Activated T-cell treated with anti-CD3 and anti-CD28 coated beads, Interleukin-2, amount 50 U/mL, for 72 hours (primary cell): Measurements from ENCODE around the gene ZFPM1. TPM values are rescaled to one million over a fixed set of nuclear protein-coding genes. Genes with fewer than 3 reads are reported as not detected.

Source experiments
- ATAC-seq, 2 donors: fragments of 150-1000 bp; cut with Tn5 transposase; replicated peaks in 1 of 2; 2 replicates each; pipeline ENCODE4 v1.10.0; 2021; ENCODE audit warnings: moderate library complexity in 2 of 2, mild to moderate bottlenecking in 1 of 2
- DNase-seq, 2 donors: peaks; one replicate each; pipeline ENCODE4 v3.0.0; 2021 to 2022; ENCODE audit warnings: mixed read lengths in 1 of 2
- H3K27ac Mint-ChIP-seq: one replicate; pipeline ENCODE4 v1.8.0; 2022; ENCODE audit warnings: mild to moderate bottlenecking, moderate library complexity, mixed read lengths
- H3K27me3 Mint-ChIP-seq: one replicate; pipeline ENCODE4 v1.8.0; 2022; ENCODE audit warnings: low read depth, mixed read lengths
- H3K36me3 Mint-ChIP-seq, 2 donors: one replicate each; pipeline ENCODE4 v1.8.0; 2022; ENCODE audit warnings: mixed read lengths in 2 of 2, mild to moderate bottlenecking in 1 of 2; ENCODE audit not compliant: insufficient read depth in 2 of 2
- H3K4me1 Mint-ChIP-seq: one replicate; pipeline ENCODE4 v1.8.0; 2022; ENCODE audit warnings: low read depth, mixed read lengths
- H3K4me3 Mint-ChIP-seq, 2 donors: one replicate each; pipeline ENCODE4 v1.8.0; 2022; ENCODE audit warnings: mild to moderate bottlenecking in 2 of 2, mixed read lengths in 2 of 2, moderate library complexity in 2 of 2
- H3K9me3 Mint-ChIP-seq, 2 donors: one replicate each; pipeline ENCODE4 v1.8.0; 2022; ENCODE audit warnings: mixed read lengths in 2 of 2
- total RNA-seq, 2 donors: library from RNA; stranded (reverse); gene quantifications; one replicate each; pipeline ENCODE4 v1.2.3, GENCODE V29; 2022

Gene ZFPM1
- total RNA-seq, 2 donors from 2014 or later: 12.2 to 13.8 TPM

- Mint-ChIP-seq H3K27me3 (peaks cover under 1% of the 10 kb centered on the region), H3K4me3 (no peak overlapping the region), H3K9me3 (peaks cover 2 to 8% of the 10 kb centered on the region in 2 donors), H3K4me1 (peaks cover 16% of the 10 kb centered on the region), H3K27ac (no peak overlapping the region), H3K36me3 (peaks cover 2 to 3% of the 10 kb centered on the region in 2 donors)
- ATAC-seq (no peak), DNase-seq (no peak)
Observed at GRCh38 chr16:88552166-88552565, 99.1 kb downstream of the ZFPM1 start.

- ATAC-seq (no peak), DNase-seq (no peak)
- H3K27ac Mint-ChIP-seq: no peak overlapping the region
- H3K27me3 Mint-ChIP-seq: peaks cover 4% of the 10 kb centered on the region
- H3K36me3 Mint-ChIP-seq: peaks cover 2 to 3% of the 10 kb centered on the region in 2 donors
- H3K4me1 Mint-ChIP-seq: peaks cover 16% of the 10 kb centered on the region
- H3K9me3 Mint-ChIP-seq: peaks cover 2 to 9% of the 10 kb centered on the region in 2 donors
- no peak overlapping the region for H3K4me3 Mint-ChIP-seq
Observed at GRCh38 chr16:88552815-88553214, 99.7 kb downstream of the ZFPM1 start.

GRCh38 chr16:88553739-88554138, 100.7 kb downstream of the ZFPM1 start:
- Mint-ChIP-seq H3K27ac (no peak overlapping the region), H3K9me3 (peaks cover 2 to 9% of the 10 kb centered on the region in 2 donors), H3K27me3 (peaks cover 4% of the 10 kb centered on the region), H3K36me3 (peaks cover 2 to 3% of the 10 kb centered on the region in 2 donors), H3K4me3 (no peak overlapping the region), H3K4me1 (peaks cover 16% of the 10 kb centered on the region)
- ATAC-seq (no peak), DNase-seq (no peak)

- Mint-ChIP-seq H3K27me3 (peaks cover 4% of the 10 kb centered on the region), H3K9me3 (peaks cover 2 to 9% of the 10 kb centered on the region in 2 donors), H3K27ac (no peak overlapping the region), H3K4me3 (no peak overlapping the region), H3K4me1 (peaks cover 6% of the 10 kb centered on the region), H3K36me3 (peaks cover 2 to 3% of the 10 kb centered on the region in 2 donors)
- DNase-seq: no peak
- no peak for ATAC-seq
Observed at GRCh38 chr16:88554711-88555264, 101.7 kb downstream of the ZFPM1 start.

- Mint-ChIP-seq H3K36me3 (peaks cover 2 to 3% of the 10 kb centered on the region in 2 donors), H3K27me3 (peaks cover 4% of the 10 kb centered on the region), H3K4me3 (no peak overlapping the region), H3K9me3 (peaks cover 2 to 9% of the 10 kb centered on the region in 2 donors), H3K4me1 (no peaks in the 10 kb centered on the region), H3K27ac (no peak overlapping the region)
- DNase-seq: no peak
- ATAC-seq: no peak
Observed at GRCh38 chr16:88556294-88556988, 103.4 kb downstream of the ZFPM1 start.

- H3K27ac Mint-ChIP-seq: no peak overlapping the region
- peaks cover 4% of the 10 kb centered on the region for H3K4me1 Mint-ChIP-seq
- peaks cover 4% of the 10 kb centered on the region for H3K27me3 Mint-ChIP-seq
- ATAC-seq (peak in 1 of 2 donors; percentile 53), DNase-seq (no peak)
- H3K4me3 Mint-ChIP-seq: no peak overlapping the region
- H3K9me3 Mint-ChIP-seq: peaks cover 2 to 9% of the 10 kb centered on the region in 2 donors
- peaks cover 2 to 3% of the 10 kb centered on the region in 2 donors for H3K36me3 Mint-ChIP-seq
Observed at GRCh38 chr16:88558457-88559442, 105.7 kb downstream of the ZFPM1 start.

- peaks cover 2 to 3% of the 10 kb centered on the region in 2 donors for H3K36me3 Mint-ChIP-seq
- peaks cover 2 to 9% of the 10 kb centered on the region in 2 donors for H3K9me3 Mint-ChIP-seq
- H3K4me3 Mint-ChIP-seq: no peak overlapping the region
- DNase-seq (no peak), ATAC-seq (peak in 1 of 2 donors; percentile 63)
- H3K27ac Mint-ChIP-seq: no peak overlapping the region
- H3K27me3 Mint-ChIP-seq: peaks cover 4% of the 10 kb centered on the region
- H3K4me1 Mint-ChIP-seq: peaks cover 9% of the 10 kb centered on the region
Observed at GRCh38 chr16:88560714-88561484, 107.8 kb downstream of the ZFPM1 start.

- ATAC-seq (peak; percentile 19 to 25), DNase-seq (peak; percentile 44 to 50)
- H3K9me3 Mint-ChIP-seq: peaks cover 0 to 3% of the 10 kb centered on the region in 2 donors
- peak overlapping the region; percentile 20 to 40 for H3K4me3 Mint-ChIP-seq
- no peaks in the 10 kb centered on the region for H3K36me3 Mint-ChIP-seq
- H3K27ac Mint-ChIP-seq: no peak overlapping the region
- peaks cover 18% of the 10 kb centered on the region for H3K4me1 Mint-ChIP-seq
- H3K27me3 Mint-ChIP-seq: peaks cover 4% of the 10 kb centered on the region
Observed at GRCh38 chr16:88561485-88562359, 108.6 kb downstream of the ZFPM1 start.

GRCh38 chr16:88566158-88566557, 113.1 kb downstream of the ZFPM1 start:
- no peaks in the 10 kb centered on the region for H3K36me3 Mint-ChIP-seq
- peak; percentile 75 to 79 for DNase-seq
- H3K27me3 Mint-ChIP-seq: no peaks in the 10 kb centered on the region

GRCh38 chr16:88568710-88569613, 115.9 kb downstream of the ZFPM1 start:
- DNase-seq (no peak), ATAC-seq (no peak)
- Mint-ChIP-seq H3K4me3 (peak overlapping the region; percentile 92 to 93), H3K4me1 (peaks cover 55% of the 10 kb centered on the region), H3K36me3 (peaks cover 0 to 3% of the 10 kb centered on the region in 2 donors), H3K27ac (peak overlapping the region; percentile 91), H3K9me3 (no peaks in the 10 kb centered on the region), H3K27me3 (no peaks in the 10 kb centered on the region)

More at GRCh38 chr16:88566158-88566557, 113.1 kb downstream of the ZFPM1 start:
- H3K4me1 Mint-ChIP-seq: peaks cover 37% of the 10 kb centered on the region
- H3K9me3 Mint-ChIP-seq: no peaks in the 10 kb centered on the region
- H3K27ac Mint-ChIP-seq: no peak overlapping the region
- peak; percentile 48 to 54 for ATAC-seq
- H3K4me3 Mint-ChIP-seq: no peak overlapping the region

GRCh38 chr16:88569614-88569984, 116.5 kb downstream of the ZFPM1 start:
- no peaks in the 10 kb centered on the region for H3K27me3 Mint-ChIP-seq
- no peaks in the 10 kb centered on the region for H3K9me3 Mint-ChIP-seq
- peak; percentile 30 to 50 for ATAC-seq
- DNase-seq: no peak
- peaks cover 0 to 5% of the 10 kb centered on the region in 2 donors for H3K36me3 Mint-ChIP-seq
- peaks cover 57% of the 10 kb centered on the region for H3K4me1 Mint-ChIP-seq
- peak overlapping the region; percentile 91 for H3K27ac Mint-ChIP-seq
- peak overlapping the region; percentile 92 to 93 for H3K4me3 Mint-ChIP-seq
